HG03342 (cell line): ENCODE results near the gene TMEM117.

ENCODE experiments used
- ATAC-seq: cut with Tn5 transposase; IDR thresholded peaks from one replicate; pipeline ENCODE4 v1.9.1; 2021; ENCODE audit warnings: mild to moderate bottlenecking, moderate library complexity; ENCODE audit not compliant: unreplicated experiment

TMEM117 gene

GRCh38 chr12:44433659-44434058 lies 597.8 kb downstream of the TMEM117 start:
- ATAC-seq = no peak

GRCh38 chr12:44436756-44437155 lies 600.9 kb downstream of the TMEM117 start:
- ATAC-seq = no peak
